ENCODE results near the gene NOVA1. TPM values are rescaled to one million over a fixed set of nuclear protein-coding genes. Genes with fewer than 3 reads are reported as not detected.

NOVA1 gene
- total RNA-seq, 4 donors from 2014 or later = 13.1 to 43.1 (median 20.4) TPM

DNA sequence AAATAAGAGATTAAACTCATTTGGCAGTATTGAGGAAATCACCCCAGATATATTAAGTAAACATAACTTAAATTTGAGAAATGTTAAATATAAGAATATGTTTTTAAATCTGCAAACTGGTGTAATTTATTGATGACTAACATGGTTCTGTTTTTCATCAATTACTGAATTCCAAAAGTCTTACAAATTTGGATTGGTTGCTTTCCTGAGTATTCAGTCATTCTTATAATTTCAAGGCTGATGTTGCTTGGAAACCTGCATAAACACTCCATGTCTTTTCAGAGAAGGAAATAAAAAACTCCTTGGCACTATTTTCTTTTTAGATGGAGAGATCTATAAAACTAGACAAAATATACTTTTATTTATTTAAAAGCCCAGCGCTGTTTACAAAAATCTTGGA, 71.7 kb downstream of the NOVA1 start:
- Histone ChIP-seq H3K4me3 (no peak overlapping the region), H3K27ac (no peak overlapping the region), H3K9me3 (no peaks in the 10 kb centered on the region), H3K4me1 (no peaks in the 10 kb centered on the region), H3K27me3 (no peaks in the 10 kb centered on the region), H3K36me3 (no peaks in the 10 kb centered on the region)
- TF ChIP-seq POLR2A (IDR thresholded peaks at IDR 0.05) = no peak
- TF ChIP-seq, protein P1, sequence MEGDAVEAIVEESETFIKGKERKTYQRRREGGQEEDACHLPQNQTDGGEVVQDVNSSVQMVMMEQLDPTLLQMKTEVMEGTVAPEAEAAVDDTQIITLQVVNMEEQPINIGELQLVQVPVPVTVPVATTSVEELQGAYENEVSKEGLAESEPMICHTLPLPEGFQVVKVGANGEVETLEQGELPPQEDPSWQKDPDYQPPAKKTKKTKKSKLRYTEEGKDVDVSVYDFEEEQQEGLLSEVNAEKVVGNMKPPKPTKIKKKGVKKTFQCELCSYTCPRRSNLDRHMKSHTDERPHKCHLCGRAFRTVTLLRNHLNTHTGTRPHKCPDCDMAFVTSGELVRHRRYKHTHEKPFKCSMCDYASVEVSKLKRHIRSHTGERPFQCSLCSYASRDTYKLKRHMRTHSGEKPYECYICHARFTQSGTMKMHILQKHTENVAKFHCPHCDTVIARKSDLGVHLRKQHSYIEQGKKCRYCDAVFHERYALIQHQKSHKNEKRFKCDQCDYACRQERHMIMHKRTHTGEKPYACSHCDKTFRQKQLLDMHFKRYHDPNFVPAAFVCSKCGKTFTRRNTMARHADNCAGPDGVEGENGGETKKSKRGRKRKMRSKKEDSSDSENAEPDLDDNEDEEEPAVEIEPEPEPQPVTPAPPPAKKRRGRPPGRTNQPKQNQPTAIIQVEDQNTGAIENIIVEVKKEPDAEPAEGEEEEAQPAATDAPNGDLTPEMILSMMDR (IDR thresholded peaks at IDR 0.05) = no peak
- intact Hi-C loops (cut with DNase I; ENCODE audit: low total_unique reads) = no loop called here
- DNase-seq = no peak

DNA sequence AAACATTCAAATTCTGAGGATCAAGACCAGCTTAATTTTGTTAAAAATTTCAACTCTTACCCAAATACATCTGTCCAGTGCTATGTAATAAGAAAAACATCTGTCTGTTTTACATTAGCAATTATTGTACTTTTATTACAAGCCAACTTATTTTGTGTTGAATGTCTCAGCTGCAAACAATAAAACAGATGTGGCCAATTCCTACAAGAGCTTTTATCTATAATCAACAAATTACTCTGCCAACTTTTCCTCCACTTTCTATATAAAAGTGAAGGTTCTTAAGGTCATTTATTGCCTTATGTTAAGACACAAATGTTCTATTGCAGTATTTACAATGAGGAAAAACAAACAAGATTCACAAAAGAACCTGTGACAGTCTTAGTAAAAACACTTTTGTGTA, 72.7 kb downstream of the NOVA1 start:
- intact Hi-C loops (cut with DNase I; ENCODE audit: low total_unique reads) = no loop called here
- no peak for DNase-seq
- Histone ChIP-seq H3K9me3 (no peaks in the 10 kb centered on the region), H3K27ac (no peak overlapping the region), H3K36me3 (no peaks in the 10 kb centered on the region), H3K4me1 (no peaks in the 10 kb centered on the region), H3K4me3 (no peak overlapping the region), H3K27me3 (no peaks in the 10 kb centered on the region)
- TF ChIP-seq POLR2A (IDR thresholded peaks at IDR 0.05) = no peak
- TF ChIP-seq, protein P1 (IDR thresholded peaks at IDR 0.05) = no peak

DNA sequence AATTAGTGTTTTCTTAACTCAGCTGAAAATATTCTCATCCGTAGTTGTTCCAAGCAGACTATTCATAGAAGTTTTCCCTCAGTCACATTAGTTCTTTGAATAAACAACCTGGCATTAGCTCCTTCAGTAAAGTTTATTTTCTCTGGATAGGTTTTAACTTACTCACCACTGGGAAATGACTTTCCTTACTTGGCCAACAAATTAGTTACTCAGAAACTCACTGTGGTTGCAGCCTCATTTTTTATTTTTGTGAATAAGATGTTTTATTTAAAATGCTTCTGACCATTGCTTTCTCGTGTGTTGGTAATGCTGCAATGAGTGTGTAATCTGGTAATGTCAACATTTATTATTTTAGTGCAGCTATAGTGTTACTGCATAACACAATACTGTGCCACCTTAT, 74.9 kb downstream of the NOVA1 start:
- Histone ChIP-seq H3K27me3 (no peaks in the 10 kb centered on the region), H3K4me1 (peaks cover 0 to 3% of the 10 kb centered on the region in 2 donors), H3K9me3 (no peaks in the 10 kb centered on the region), H3K27ac (peak overlapping the region in 1 of 2 donors; percentile 10), H3K36me3 (no peaks in the 10 kb centered on the region), H3K4me3 (no peak overlapping the region)
- TF ChIP-seq POLR2A (IDR thresholded peaks at IDR 0.05) = no peak
- TF ChIP-seq, protein P1 (IDR thresholded peaks at IDR 0.05) = no peak
- intact Hi-C loops (cut with DNase I; ENCODE audit: low total_unique reads) = no loop called here
- no peak for DNase-seq

DNA sequence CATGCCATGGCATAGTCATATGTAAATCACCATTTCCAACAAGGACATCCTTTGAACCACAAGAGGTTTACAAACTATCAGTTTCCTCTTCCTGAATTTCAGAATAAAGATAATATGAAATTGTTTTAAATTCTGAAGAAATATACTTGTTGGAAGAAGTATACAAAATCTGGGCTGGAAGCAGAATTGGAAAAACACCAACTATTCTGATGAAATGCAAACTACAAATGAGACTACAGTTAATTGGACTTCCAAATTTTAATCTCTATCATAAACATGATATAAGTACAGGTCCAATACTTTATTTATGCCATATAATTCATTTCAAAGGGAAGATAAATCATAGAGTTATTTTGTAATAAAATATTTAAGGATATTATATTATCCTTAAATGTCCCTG, 80.1 kb downstream of the NOVA1 start:
- no peak for DNase-seq
- TF ChIP-seq, protein P1 (IDR thresholded peaks at IDR 0.05) = no peak
- no peak for TF ChIP-seq POLR2A (IDR thresholded peaks at IDR 0.05)
- intact Hi-C loops (cut with DNase I; ENCODE audit: low total_unique reads) = no loop called here
- Histone ChIP-seq H3K36me3 (no peaks in the 10 kb centered on the region), H3K9me3 (no peaks in the 10 kb centered on the region), H3K4me1 (peaks cover 0 to 5% of the 10 kb centered on the region in 2 donors), H3K4me3 (no peak overlapping the region), H3K27ac (no peak overlapping the region), H3K27me3 (no peaks in the 10 kb centered on the region)

DNA sequence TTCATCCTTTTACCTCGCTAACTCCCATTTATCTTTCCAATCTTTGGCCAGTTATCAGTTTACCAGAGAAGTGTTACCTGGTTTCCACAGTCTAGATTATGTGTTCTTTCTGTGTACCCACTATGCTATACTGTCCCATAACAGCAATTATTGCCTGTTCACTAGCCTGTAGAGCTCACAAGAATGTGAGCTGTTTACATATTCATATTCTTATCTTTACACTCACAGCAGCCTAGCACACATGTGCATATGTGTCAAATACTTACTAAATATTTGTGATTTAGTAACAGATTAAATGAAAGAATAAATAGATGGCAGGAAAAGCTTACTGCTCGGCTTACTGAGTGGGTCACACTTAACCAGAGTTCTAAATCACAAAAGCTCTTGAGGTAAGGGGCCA, 97.8 kb downstream of the NOVA1 start:
- no peaks in the 10 kb centered on the region for H3K9me3 ChIP-seq
- intact Hi-C loops (cut with DNase I; ENCODE audit: low total_unique reads) = no loop called here
- H3K4me3 ChIP-seq = no peak overlapping the region
- H3K27ac ChIP-seq = no peak overlapping the region
- no peak for DNase-seq
- no peak for TF ChIP-seq POLR2A (IDR thresholded peaks at IDR 0.05)
- H3K36me3 ChIP-seq = no peaks in the 10 kb centered on the region
- no peaks in the 10 kb centered on the region for H3K4me1 ChIP-seq
- H3K27me3 ChIP-seq = no peaks in the 10 kb centered on the region

DNA sequence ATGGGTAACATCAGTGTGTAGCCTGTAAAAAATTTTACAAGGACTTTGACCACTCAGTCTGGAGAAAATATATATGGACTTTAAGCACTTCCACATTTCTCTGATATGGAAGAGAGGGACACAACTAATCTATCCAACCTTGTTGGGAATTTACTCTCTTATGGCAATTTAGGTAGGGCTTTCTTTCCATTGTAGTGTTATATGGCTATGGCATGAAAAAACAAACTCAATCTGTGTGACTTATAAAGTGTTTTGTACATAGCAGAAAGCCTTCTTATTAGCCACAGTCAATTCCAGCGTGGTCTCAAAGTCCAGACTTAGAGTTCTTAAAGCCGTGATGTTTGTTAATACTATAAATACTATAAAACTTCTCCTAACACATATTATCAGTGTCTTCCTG, 98.3 kb downstream of the NOVA1 start:
- Histone ChIP-seq H3K4me3 (no peak overlapping the region), H3K9me3 (no peaks in the 10 kb centered on the region), H3K27me3 (no peaks in the 10 kb centered on the region), H3K27ac (no peak overlapping the region), H3K4me1 (no peaks in the 10 kb centered on the region), H3K36me3 (no peaks in the 10 kb centered on the region)
- intact Hi-C loops (cut with DNase I; ENCODE audit: low total_unique reads) = no loop called here
- DNase-seq = no peak
- TF ChIP-seq, protein P1 (IDR thresholded peaks at IDR 0.05) = no peak
- TF ChIP-seq POLR2A (IDR thresholded peaks at IDR 0.05) = no peak
